HL-60/S4 (cell line): ENCODE measurements around the gene FMOD.

Experiments used
- in situ Hi-C: fragments of 300-500 bp; cut with MboI; formaldehyde crosslinking; loops from 2 replicates; pipeline ENCODE4 v1.14.3; 2022; ENCODE audit warnings: low sequenced_read_pairs

FMOD gene

GRCh38 chr1:203362720-203363025 lies 11.8 kb upstream of the FMOD start:
- in situ Hi-C loops = loop anchor here (25.0 kb wide), 1 partner anchor 775 kb away; no protein-coding TSS in a partner anchor

- in situ Hi-C loops = loop anchor here (25.0 kb wide), 1 partner anchor 775 kb away; no protein-coding TSS in a partner anchor
Measured at GRCh38 chr1:203361945-203362719, 11.2 kb upstream of the FMOD start.

GRCh38 chr1:203360547-203361185 lies 9.7 kb upstream of the FMOD start:
- in situ Hi-C loops = loop anchor here (25.0 kb wide), 1 partner anchor 777 kb away; no protein-coding TSS in a partner anchor

DNA sequence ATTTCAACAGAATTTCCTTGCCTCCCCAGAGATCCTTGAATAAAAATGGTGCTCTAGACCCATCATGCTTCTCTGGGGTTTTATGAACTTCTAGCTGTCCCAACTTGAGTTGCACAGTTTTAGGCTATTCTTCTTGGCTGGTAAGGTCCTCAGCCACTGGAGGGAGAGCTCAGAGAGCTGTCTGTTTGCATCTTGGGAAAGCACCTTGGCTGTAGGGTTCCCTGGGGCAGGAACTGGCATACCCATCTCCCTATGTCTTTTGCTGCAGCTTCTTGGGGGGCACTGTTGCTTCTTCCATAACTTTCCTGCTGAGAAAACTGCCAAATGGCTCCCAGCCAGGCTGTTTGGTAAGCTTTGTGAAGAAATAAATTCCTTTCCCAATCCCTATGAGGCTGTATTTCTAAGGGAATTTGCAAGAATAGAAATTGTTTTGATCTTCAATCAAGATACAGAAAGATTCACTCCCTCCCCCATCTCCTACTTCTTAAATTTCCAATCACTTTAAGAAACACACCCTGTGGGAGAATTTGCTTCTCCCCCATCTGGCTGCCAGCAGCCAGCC lies 8.2 kb upstream of the FMOD start:
- in situ Hi-C loops = loop anchor here (25.0 kb wide), 1 partner anchor 778 kb away; no protein-coding TSS in a partner anchor

GRCh38 chr1:203354246-203354645 lies 3.3 kb upstream of the FMOD start:
- in situ Hi-C loops = loop anchor here (25.0 kb wide), 1 partner anchor 783 kb away; no protein-coding TSS in a partner anchor

DNA sequence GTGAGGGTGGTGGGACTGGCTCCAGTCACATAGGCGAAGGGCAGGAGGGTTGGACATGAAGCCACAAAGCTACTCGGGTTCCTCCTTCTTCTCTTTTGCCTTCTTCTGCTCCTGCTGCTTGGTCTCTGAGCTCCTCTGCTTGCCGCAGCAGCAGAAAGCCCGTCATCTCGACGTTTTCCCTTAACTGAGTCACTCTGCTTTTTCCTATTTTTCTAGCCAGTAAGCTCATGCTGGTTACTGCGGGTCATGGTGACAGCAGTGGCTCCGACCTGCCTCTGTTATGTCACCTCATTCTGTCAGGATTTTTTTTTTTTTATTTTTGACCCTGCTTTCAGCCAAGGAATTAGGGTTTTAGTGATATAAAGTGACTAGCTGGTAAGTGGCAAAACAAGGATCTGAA lies 2.6 kb upstream of the FMOD start:
- in situ Hi-C loops = loop anchor here (25.0 kb wide), 1 partner anchor 784 kb away; no protein-coding TSS in a partner anchor

DNA sequence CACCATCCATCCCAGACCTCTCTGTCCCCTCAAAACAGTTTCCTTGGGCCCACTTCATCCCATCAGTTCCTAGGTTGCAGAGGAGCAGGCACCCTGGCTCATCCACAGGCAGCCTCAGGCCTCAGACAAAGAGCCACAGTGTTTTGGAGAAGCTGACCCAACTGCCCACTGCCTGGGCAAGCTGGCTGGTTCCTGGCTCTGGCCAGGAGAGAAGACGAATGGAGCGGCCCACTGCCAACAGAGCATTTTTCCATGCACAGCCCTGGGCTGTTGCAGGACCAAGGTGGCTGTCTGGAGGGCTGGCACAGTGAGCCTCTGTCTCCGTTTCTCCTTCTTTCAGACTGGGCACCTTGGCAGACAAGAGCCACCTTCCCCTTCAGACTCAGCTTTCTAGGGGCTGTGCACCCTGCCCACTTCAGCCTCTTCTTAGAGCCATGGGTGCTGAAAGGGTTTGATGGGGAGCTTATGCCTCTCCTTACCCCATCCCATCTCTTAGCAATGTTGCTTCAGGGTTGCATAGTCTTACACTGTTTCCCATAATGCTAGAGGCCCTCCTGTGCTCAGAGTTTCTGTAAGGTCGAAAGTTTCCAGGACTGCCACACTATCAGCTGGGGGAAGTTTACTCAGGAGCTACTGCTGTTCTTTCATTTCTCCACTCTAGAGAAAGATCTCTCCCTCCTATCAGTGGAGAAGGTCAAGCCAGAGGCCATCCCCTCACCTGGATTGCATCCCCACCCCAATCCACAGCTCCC lies 973 bp downstream of the FMOD start:
- in situ Hi-C loops = loop anchor here (25.0 kb wide), 1 partner anchor 787 kb away; no protein-coding TSS in a partner anchor

DNA sequence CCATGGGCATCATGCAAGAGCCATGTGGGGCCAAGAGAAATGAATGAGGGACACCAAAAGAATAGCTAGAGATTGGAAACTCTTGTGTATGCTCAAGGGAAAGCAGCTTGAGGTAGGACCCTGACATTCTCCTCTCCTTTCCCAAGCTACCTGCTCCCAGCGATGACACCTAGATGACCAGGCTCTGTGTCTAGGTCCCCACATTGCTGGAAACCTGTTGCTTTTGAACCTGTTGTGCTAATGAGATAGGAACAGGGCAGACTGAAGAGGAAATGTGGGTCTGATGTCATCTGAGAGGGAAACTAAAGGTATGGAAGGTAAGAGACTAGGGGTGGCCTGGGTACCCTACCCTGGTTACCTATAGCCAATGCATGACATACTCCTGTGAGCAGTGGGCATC lies 1.8 kb downstream of the FMOD start:
- in situ Hi-C loops = no loop called here

DNA sequence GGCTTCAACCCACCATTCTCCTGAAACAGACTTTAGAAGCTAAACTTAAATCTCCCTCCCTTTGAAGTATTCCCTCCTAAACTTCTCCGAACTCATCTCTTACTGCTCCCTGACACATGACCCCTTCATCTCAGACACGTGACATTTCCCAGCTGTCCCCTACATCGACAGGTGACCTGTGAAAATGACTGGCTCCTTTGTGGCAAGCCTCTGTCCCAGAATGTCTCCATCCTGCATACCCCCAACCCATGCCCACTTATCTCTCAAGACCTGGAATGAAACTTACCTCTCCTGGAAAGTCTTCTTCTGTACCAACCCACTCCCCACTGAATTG lies 4.2 kb downstream of the FMOD start:
- in situ Hi-C loops = no loop called here

DNA sequence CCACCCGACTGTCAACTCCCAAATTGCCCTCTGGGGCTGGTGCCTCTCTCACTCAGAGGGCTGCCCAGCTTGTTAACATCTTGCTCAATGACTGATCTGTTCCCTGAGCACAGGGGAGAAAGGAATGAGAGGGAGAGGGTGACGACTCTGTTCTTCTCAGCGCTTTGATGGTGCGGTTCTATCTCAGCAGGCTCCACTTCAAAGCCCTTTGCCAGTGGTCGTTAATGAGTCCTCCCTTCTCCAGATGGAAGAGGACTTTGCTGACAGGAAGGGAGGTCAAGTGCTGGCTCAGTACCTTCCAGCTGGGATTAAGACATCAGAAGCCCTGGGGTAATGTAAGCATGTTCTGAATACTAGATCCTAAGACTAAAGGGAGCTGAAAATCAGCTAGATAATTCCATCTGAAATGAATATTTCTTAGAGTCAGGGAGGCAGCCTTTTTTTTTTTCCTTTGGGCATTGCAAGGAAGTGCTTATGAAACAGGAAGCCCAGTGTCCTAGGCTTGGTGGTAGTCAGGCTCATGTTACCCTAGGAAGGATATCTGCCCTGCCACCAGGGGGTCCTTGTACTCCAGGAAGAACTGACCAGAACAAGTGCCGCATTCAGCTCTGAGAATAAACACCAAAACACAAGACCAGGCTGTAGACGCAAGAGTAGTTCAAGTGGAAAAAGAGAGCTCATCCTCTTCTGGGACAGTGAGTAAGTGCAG lies 4.7 kb downstream of the FMOD start:
- in situ Hi-C loops = no loop called here

GRCh38 chr1:203343956-203344754 lies 6.8 kb downstream of the FMOD start:
- in situ Hi-C loops = loop anchor here (5.0 kb wide), 1 partner anchor 143 kb away; no protein-coding TSS in a partner anchor

DNA sequence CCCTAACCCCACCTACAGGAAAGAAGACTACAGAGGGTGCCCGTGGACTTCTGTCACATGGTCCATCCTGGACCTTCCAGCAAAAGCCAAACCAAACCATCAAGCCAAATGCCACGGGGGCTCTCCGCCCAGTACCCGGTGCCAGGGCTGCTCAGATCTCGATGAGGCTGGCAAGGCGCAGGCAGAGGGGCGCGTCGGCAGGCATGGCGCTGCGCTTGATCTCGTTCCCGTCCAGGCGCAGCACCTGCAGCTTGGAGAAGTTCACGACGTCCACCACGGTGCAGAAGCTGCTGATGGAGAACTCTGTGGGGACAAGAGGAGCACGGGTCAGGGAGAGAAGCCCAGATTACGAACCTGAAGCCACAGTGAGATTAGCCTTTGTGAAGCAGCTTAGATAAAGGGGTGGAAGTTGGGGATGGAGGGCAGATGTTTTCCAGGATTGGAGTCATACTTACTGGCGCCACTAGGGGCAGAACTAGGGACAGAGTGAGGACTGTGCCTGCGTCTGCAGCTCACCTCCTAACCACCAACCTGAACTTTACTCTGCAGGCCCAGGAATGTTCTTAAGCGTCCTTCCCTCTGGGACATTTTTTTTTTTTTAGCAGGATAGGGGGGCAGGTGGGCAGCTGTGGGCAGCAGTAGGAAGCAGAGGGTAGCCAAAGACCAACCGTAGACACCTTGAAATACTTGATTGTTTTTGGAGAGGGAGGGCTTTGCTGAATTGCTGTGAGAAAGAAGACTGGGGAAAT lies 8.6 kb downstream of the FMOD start:
- in situ Hi-C loops = loop anchor here (5.0 kb wide), 1 partner anchor 145 kb away; no protein-coding TSS in a partner anchor

DNA sequence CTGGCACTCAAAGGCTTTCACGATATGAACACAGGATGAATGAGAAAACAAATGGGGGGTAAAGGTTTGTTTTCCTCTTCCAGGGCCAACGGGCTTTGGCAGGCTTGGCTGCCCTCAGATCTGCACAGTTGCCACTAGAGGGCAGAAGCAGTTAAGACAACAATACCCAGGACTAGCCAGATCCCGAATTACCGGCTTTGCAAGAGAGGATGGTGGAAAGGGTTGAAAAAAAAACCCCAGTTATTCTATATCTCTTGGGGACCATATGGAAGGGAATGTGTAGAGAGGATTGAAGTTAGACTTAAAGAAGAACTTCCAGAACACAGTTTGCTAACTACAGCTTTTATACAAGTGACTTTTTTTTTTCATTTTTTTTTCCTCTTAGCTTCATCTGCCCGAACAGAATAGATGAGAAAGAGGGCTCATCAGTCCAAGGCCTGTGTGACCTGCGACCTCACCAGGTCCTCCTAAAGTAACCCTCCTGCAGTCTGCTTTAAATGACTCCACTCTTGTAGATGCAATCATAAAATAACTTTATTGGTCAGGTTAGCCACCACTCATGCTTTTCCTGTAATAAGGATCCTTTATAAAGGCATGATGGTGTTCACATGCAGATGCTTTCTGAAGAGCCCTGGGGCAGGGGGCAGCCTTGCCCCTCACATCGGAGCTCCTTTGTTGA lies 10.7 kb downstream of the FMOD start:
- in situ Hi-C loops = loop anchor here (5.0 kb wide), 1 partner anchor 147 kb away; no protein-coding TSS in a partner anchor

DNA sequence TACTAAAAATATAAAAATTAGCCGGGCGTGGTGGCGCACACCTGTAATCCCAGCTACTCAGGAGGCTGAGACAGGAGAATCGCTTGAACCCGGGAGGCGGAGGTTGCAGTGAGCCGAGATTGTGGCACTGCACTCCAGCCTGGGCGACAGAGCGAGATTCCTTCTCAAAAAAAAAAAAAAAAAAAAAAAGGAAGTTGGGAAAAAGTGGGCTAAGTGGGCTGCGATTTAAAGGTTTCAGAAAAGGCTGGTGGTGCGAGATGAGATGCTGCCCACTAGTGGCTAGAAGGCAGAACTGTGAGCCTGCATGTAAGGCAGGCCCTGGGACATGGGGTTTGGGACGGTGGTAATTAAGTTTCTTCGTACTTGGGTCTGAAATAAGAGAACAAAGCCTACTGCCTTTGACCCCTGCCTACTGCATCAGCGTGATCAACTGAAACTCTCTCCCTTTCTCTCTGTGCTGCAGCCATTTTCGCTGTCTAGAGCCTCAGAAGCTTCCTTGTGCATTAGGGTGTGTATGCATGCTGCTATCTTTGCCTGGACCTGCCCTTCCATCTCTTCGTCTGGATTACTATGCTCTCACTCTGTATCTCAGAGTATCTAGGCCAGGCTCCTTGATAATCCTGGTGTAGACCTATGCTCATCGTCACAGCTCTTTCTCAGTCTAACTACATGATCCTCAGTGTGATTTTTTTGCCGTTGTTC lies 12.4 kb downstream of the FMOD start:
- in situ Hi-C loops = loop anchor here (5.0 kb wide), 1 partner anchor 66 kb away; no protein-coding TSS in a partner anchor

GRCh38 chr1:203336097-203336496 lies 14.8 kb downstream of the FMOD start:
- in situ Hi-C loops = loop anchor here (5.0 kb wide), 1 partner anchor 64 kb away; no protein-coding TSS in a partner anchor

DNA sequence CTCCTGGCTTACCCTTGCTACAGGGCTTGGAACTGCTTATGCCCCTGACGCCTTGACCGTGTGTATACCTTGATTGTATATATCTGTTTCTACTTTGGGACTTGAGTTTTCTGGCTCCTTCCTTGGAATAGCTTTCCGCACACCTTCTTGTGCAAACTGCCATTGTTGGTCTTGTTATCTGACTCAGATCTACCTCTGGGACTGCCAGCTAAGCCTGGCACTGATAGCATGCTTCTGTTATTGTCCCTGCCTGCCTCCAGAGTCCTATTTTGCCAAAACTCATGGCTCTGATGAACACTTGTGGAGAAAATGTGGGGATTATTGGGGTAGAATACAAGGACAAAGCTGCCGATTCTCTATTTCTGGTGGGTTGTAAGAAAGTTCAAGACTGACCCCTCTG lies 15.4 kb downstream of the FMOD start:
- in situ Hi-C loops = loop anchor here (5.0 kb wide), 1 partner anchor 63 kb away; no protein-coding TSS in a partner anchor

GRCh38 chr1:203331224-203331623 lies 19.7 kb downstream of the FMOD start:
- in situ Hi-C loops = no loop called here
